PC-9 (cell line): ENCODE results near the gene G0S2. TPM values are rescaled to one million over a fixed set of nuclear protein-coding genes. Genes with fewer than 3 reads are reported as not detected.

ENCODE experiments used
- Bru-seq: library from RNA; stranded (reverse); fragments of 400-500 nt; gene quantifications from one replicate; lab custom pipeline; 2021; lab: Mats Ljungman, UMichigan
- BruChase-seq, 2 experiments: library from RNA; stranded (reverse); fragments of 400-500 nt; gene quantifications; one replicate each; lab custom pipeline; 2021; lab: Mats Ljungman, UMichigan
- BruUV-seq: library from RNA; stranded (reverse); fragments of 400-500 nt; replicated peaks from 2 replicates; lab custom pipeline; 2021; lab: Mats Ljungman, UMichigan
- CTCF ChIA-PET: fragments of 300-600 bp; sonication (Branson Sonifier 250); formaldehyde crosslinking; loops from one replicate; lab custom pipeline; 2022; ENCODE audit warnings: antibody characterized with exemption; lab: Charles Lee
- POLR2A ChIA-PET: fragments of 300-600 bp; sonication (Branson Sonifier 250); formaldehyde crosslinking; loops from one replicate; lab custom pipeline; 2022; ENCODE audit warnings: antibody characterized with exemption; ENCODE audit not compliant: unreplicated experiment; lab: Charles Lee
- DNase-seq, 2 experiments: peaks; one replicate each; pipeline versions ENCODE4 v3.0.0 to v3.0.0-alpha.2; 2015 to 2022; ENCODE audit warnings: mixed read lengths in 1 of 2
- H2AFZ ChIP-seq: fragments of 200-600 bp; sonication (generic); 2 replicates; pipeline ENCODE4 v1.8.1; 2017; ENCODE audit warnings: antibody characterized with exemption
- H3F3A ChIP-seq: fragments of 200-600 bp; sonication (generic); 2 replicates; pipeline ENCODE4 v1.8.1; 2017; ENCODE audit warnings: antibody characterized with exemption, mild to moderate bottlenecking, low read depth; ENCODE audit not compliant: insufficient read depth
- H3K27ac ChIP-seq: fragments of 200-600 bp; sonication (generic); 2 replicates; pipeline ENCODE4 v1.6.1; 2016; ENCODE audit warnings: mixed run types
- H3K27me3 ChIP-seq: fragments of 200-600 bp; sonication (generic); 2 replicates; pipeline ENCODE4 v1.6.1; 2016; ENCODE audit warnings: low read depth, mixed run types; ENCODE audit not compliant: insufficient read depth
- H3K36me3 ChIP-seq: fragments of 200-600 bp; sonication (generic); 2 replicates; pipeline ENCODE4 v1.6.1; 2016; ENCODE audit warnings: low read depth, mixed run types
- H3K4me1 ChIP-seq: fragments of 200-600 bp; sonication (generic); replicated peaks from 2 replicates; pipeline ENCODE4 v1.6.1; 2016; ENCODE audit warnings: mixed run types; ENCODE audit not compliant: insufficient read depth
- H3K4me2 ChIP-seq: fragments of 200-600 bp; sonication (generic); 2 replicates; pipeline ENCODE4 v1.6.1; 2017; ENCODE audit warnings: mixed run types
- H3K4me3 ChIP-seq: fragments of 200-600 bp; sonication (generic); 2 replicates; pipeline ENCODE4 v1.6.1; 2016; ENCODE audit warnings: mixed run types
- H3K79me2 ChIP-seq: fragments of 200-600 bp; sonication (generic); 2 replicates; pipeline ENCODE4 v1.6.1; 2017; ENCODE audit warnings: low read depth, mixed run types
- H3K9me2 ChIP-seq: fragments of 200-600 bp; sonication (generic); 2 replicates; pipeline ENCODE4 v1.8.1; 2017; ENCODE audit warnings: mild to moderate bottlenecking; ENCODE audit not compliant: insufficient read depth
- H3K9me3 ChIP-seq: fragments of 200-600 bp; sonication (generic); 2 replicates; pipeline ENCODE4 v1.8.1; 2016; ENCODE audit warnings: low read depth; ENCODE audit not compliant: insufficient read depth
- H4K20me1 ChIP-seq: fragments of 200-600 bp; sonication (generic); 2 replicates; pipeline ENCODE4 v1.8.1; 2017; ENCODE audit not compliant: insufficient read depth
- EZH2 ChIP-seq: fragments of 200-600 bp; sonication (generic); IDR thresholded peaks from 2 replicates; pipeline ENCODE4 v1.8.0; 2017; ENCODE audit warnings: antibody characterized with exemption, low read depth
- intact Hi-C: fragments of 100-400 bp; cut with micrococcal nuclease; formaldehyde crosslinking; loops from one replicate; pipeline ENCODE4 v1.10.0; 2022; ENCODE audit not compliant: unreplicated experiment
- long read RNA-seq: library from polyadenylated mRNA; stranded (forward); transcript quantifications from one replicate; pipeline ENCODE4 v2.0.0, GENCODE V29; 2022
- total RNA-seq: library from RNA; stranded (reverse); gene quantifications from 2 replicates; pipeline ENCODE4 v1.2.3, GENCODE V29; 2021
- TF ChIP-seq, protein P1 (sequence below): fragments of 200-600 bp; sonication (generic); conservative IDR thresholded peaks from 2 replicates; pipeline ENCODE4 v1.6.1; 2017; ENCODE audit warnings: mixed run types, antibody characterized with exemption, mild to moderate bottlenecking, moderate library complexity

G0S2 gene, protein sequence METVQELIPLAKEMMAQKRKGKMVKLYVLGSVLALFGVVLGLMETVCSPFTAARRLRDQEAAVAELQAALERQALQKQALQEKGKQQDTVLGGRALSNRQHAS
- total RNA-seq (2.4 and 4.9 TPM in 2 replicates), Bru-seq, nascent RNA (percentile 45 among the genes with signal in this experiment), BruChase-seq, experiment 1, labeled RNA remaining after a 2-hour chase (percentile 47 among the genes with signal in this experiment), BruChase-seq, experiment 2, labeled RNA remaining after a 6-hour chase (percentile 68 among the genes with signal in this experiment)
- long read RNA-seq, partial matches to known transcripts = 0 of 4 reads
- long read RNA-seq, other reads (novel, unspliced or antisense) = 1 of 4 reads

DNA sequence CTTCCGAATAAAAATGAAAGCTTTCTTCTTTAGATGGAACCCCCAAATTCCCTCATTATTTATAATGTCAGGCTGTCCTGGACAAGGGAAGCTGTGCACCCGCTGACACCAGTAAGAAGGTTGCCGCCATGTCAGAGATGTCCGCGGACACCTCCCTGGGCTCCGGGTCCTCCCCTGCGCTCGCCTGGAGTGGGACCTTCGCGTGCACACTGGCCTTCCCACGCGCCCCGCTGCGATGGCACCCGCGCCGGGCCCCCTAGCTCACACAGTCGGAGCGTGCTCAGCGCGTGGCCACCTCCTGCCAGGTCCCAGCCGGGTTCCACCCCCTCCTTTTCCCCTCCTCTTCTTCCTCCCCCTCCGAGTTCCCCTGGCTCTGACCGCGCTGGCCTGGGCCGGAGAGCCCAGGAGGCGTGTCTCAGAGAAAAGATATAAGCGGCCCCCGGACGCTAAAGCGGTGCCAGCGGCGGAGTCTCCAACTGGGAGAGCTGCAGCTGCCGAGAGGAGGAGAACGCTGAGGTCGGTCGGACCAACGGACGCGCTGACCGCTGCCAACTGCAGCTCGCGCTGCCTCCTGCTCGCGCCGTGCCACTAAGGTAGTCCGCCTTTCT is at the start of gene G0S2:
Gene G0S2 (plus strand): TSS at position 456 of the 608 bp plus-strand sequence. CDS start 273 bp downstream, outside the sequence.
- H3K9me3 ChIP-seq = no peaks in the 10 kb centered on the region
- H3K4me2 ChIP-seq = peak within 1 kb of the TSS; percentile 76
- H3K36me3 ChIP-seq = no peaks in the 10 kb centered on the region
- TF ChIP-seq EZH2 = no peak
- TF ChIP-seq, protein P1, sequence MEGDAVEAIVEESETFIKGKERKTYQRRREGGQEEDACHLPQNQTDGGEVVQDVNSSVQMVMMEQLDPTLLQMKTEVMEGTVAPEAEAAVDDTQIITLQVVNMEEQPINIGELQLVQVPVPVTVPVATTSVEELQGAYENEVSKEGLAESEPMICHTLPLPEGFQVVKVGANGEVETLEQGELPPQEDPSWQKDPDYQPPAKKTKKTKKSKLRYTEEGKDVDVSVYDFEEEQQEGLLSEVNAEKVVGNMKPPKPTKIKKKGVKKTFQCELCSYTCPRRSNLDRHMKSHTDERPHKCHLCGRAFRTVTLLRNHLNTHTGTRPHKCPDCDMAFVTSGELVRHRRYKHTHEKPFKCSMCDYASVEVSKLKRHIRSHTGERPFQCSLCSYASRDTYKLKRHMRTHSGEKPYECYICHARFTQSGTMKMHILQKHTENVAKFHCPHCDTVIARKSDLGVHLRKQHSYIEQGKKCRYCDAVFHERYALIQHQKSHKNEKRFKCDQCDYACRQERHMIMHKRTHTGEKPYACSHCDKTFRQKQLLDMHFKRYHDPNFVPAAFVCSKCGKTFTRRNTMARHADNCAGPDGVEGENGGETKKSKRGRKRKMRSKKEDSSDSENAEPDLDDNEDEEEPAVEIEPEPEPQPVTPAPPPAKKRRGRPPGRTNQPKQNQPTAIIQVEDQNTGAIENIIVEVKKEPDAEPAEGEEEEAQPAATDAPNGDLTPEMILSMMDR = no peak
- no peaks in the 10 kb centered on the region for H4K20me1 ChIP-seq
- peaks cover 52% of the 10 kb centered on the region for H3K4me1 ChIP-seq
- peaks cover 28% of the 10 kb centered on the region for H3F3A ChIP-seq
- no peaks in the 10 kb centered on the region for H3K27me3 ChIP-seq
- no peaks in the 10 kb centered on the region for H3K9me2 ChIP-seq
- intact Hi-C loops = loop anchor here (1.0 kb wide), 1 partner anchor 22 kb away; no protein-coding TSS in a partner anchor
- ChIA-PET CTCF (interaction anchor here (0.6 to 0.7 kb wide), 2 partner anchors 48 to 189 kb away, joined by 3 to 16 read pairs; no protein-coding TSS in a partner anchor), POLR2A (interaction anchor here (0.7 to 0.9 kb wide), 2 partner anchors 22 to 1660 kb away, joined by 3 to 6 read pairs; no protein-coding TSS in a partner anchor)
- peak; percentile 58 to 69 for DNase-seq
- peak within 1 kb of the TSS; percentile 82 for H2AFZ ChIP-seq
- peak within 1 kb of the TSS; percentile 81 for H3K27ac ChIP-seq
- H3K4me3 ChIP-seq = peak within 1 kb of the TSS; percentile 66
- no peaks in the 10 kb centered on the region for H3K79me2 ChIP-seq
- no TSS peak for BruUV-seq

GRCh38 chr1:209625791-209626285 is 49.4 kb upstream of the G0S2 start:
- CTCF ChIA-PET = no interaction called here
- POLR2A ChIA-PET = no interaction called here
- Histone ChIP-seq H3K36me3 (peaks cover 24% of the 10 kb centered on the region; the same call in 1 of the 2 replicates), H3K79me2 (no peaks in the 10 kb centered on the region), H2AFZ (no peak overlapping the region), H3F3A (peaks cover 18% of the 10 kb centered on the region; the same call in 1 of the 2 replicates), H3K27ac (no peak overlapping the region), H4K20me1 (no peaks in the 10 kb centered on the region), H3K9me2 (no peaks in the 10 kb centered on the region), H3K4me3 (no peak overlapping the region), H3K9me3 (no peaks in the 10 kb centered on the region), H3K4me2 (no peak overlapping the region), H3K4me1 (no peaks in the 10 kb centered on the region), H3K27me3 (no peaks in the 10 kb centered on the region)
- no peak for DNase-seq
- BruUV-seq = no TSS peak
- TF ChIP-seq, protein P1 = no peak
- TF ChIP-seq EZH2 = no peak
- intact Hi-C loops = loop anchor here (2.0 kb wide), 1 partner anchor 57 kb away; no protein-coding TSS in a partner anchor

DNA sequence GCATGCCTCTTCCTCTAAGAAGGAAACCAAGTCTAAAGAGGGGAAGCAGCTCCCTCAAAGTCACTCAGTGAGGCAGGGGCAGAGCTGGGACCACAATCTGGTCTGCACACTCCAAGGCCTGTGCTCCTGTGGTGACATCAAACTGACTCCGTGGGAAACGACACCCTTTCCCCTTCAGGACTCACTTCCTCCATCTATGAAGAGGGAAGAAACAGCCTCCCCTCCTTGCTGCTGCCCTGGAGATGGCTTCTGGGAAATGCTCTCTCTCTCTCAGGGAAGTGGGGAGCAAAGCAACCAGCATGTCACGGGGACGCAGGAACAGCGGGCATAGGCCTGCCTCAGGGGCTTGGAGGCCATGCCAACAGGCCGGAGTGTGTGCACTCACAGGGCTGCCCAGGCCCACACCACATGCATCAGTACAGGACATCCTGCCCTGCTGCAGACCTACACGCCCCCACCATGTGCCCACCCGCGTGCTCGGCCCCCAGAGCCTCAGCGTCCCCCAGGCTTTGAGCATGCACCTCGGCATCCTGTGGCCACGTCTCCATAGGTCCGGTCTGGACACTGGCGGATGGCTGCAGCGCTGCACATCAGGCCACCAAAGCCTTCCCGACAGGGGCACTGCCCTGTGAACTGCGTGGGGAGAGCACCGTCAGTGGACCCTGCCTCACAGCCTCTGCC is 48.7 kb upstream of the G0S2 start:
- Histone ChIP-seq H3F3A (peaks cover 16% of the 10 kb centered on the region; the same call in 1 of the 2 replicates), H3K4me1 (no peaks in the 10 kb centered on the region), H3K27me3 (no peaks in the 10 kb centered on the region), H3K79me2 (no peaks in the 10 kb centered on the region), H3K4me3 (no peak overlapping the region), H4K20me1 (no peaks in the 10 kb centered on the region), H3K36me3 (peaks cover 18% of the 10 kb centered on the region; the same call in 1 of the 2 replicates), H2AFZ (no peak overlapping the region), H3K27ac (no peak overlapping the region), H3K4me2 (no peak overlapping the region), H3K9me3 (no peaks in the 10 kb centered on the region), H3K9me2 (no peaks in the 10 kb centered on the region)
- ChIA-PET POLR2A (no interaction called here), CTCF (interaction anchor here (0.5 kb wide), 1 partner anchor 48 kb away, joined by 3 read pairs; no protein-coding TSS in a partner anchor)
- DNase-seq = no peak
- intact Hi-C loops = loop anchor here (1.0 to 2.0 kb wide), 2 partner anchors 50 to 58 kb away; no protein-coding TSS in a partner anchor
- no peak for TF ChIP-seq EZH2
- TF ChIP-seq, protein P1 = no peak
- BruUV-seq = no TSS peak
